ENCODE measurements around the gene ADRA2C. TPM values are rescaled to one million over a fixed set of nuclear protein-coding genes. Genes with fewer than 3 reads are reported as not detected.
A peak's percentile ranks its signal among the peaks of the same experiment; 100 is the strongest.

The ADRA2C gene
- total RNA-seq (ENCODE audit: unreplicated experiment): 3.2 TPM
- long read RNA-seq: 0 reads

- Mint-ChIP-seq H3K4me1 (ENCODE audit: unreplicated experiment) (peaks cover 6% of the 10 kb centered on the region), H3K4me3 (ENCODE audit: unreplicated experiment) (peak within 1 kb of the TSS; percentile 90), H3K27ac (ENCODE audit: unreplicated experiment) (no peak within 1 kb of the TSS), H3K9me3 (ENCODE audit: unreplicated experiment) (no peaks in the 10 kb centered on the region), H3K27me3 (ENCODE audit: unreplicated experiment) (peaks cover 11% of the 10 kb centered on the region), H3K36me3 (ENCODE audit: low read depth, unreplicated experiment) (peaks cover 3% of the 10 kb centered on the region)
- DNase-seq (ENCODE audit: low spot score): peak; percentile 32
- no peak for TF ChIP-seq CTCF (IDR thresholded peaks at IDR 0.05; ENCODE audit: unreplicated experiment)
Measured at GRCh38 chr4:3766036-3766784, at the start of gene ADRA2C. Gene ADRA2C, plus strand, starts transcription at chr4:3766385. Its CDS starts 222 bp downstream, at chr4:3766607.

DNA sequence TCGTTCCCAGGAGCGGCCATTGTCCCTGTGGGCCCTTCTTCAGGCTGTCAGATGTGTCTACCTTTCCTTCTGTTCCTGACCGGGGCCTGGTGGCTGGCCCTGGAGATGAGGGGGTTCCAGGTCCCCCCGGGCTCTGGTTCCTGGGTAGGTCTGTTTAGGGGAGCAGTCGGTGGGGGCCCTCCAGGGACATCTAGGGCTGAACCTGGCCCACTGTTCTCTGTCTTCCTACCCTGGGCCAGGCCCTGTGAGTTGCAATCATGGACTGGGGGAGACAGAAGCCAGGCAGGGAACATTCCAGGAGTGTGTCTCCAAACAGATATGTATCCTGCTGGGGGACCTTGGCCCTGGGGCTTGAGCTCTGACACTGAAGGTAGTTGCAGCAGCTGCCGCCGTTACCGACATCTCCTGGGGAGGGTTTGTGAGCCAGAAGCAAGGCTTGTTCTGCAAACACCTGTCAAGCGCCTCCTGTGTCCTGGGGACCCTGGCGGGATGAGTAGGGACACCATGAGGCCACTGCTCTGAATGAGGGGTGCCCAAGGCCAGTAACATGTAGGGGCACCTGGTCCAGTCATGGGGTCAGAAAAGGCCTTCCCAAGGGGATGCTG, 49.5 kb upstream of the ADRA2C start:
- H3K4me3 Mint-ChIP-seq (ENCODE audit: unreplicated experiment): no peak overlapping the region
- no peaks in the 10 kb centered on the region for H3K4me1 Mint-ChIP-seq (ENCODE audit: unreplicated experiment)
- peaks cover 7% of the 10 kb centered on the region for H3K36me3 Mint-ChIP-seq (ENCODE audit: low read depth, unreplicated experiment)
- no peak overlapping the region for H3K27ac Mint-ChIP-seq (ENCODE audit: unreplicated experiment)
- H3K27me3 Mint-ChIP-seq (ENCODE audit: unreplicated experiment): peaks cover 4% of the 10 kb centered on the region
- H3K9me3 Mint-ChIP-seq (ENCODE audit: unreplicated experiment): no peaks in the 10 kb centered on the region
- no peak for TF ChIP-seq CTCF (IDR thresholded peaks at IDR 0.05; ENCODE audit: unreplicated experiment)
- DNase-seq (ENCODE audit: low spot score): no peak

DNA sequence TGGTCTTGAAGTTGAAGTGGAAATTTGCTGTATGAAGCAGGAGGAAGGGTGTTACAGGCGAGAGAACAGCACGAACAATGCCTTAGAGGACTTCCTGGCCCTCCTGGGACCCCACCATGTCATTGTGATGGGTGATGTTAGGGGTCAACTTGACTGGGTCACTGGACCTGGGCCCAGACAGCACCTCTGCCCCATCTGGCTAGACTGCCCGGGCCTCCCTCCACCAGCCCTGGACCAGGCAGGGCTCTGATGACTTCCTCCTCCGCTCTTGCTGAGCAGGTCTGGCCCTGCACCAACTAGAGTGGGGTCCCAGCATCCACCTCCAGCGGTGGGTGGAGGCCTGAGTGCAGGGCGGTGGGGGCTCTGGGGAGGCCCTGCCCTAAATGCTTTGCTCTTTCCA, 48.9 kb upstream of the ADRA2C start:
- Mint-ChIP-seq H3K4me1 (ENCODE audit: unreplicated experiment) (no peaks in the 10 kb centered on the region), H3K27me3 (ENCODE audit: unreplicated experiment) (peaks cover 4% of the 10 kb centered on the region)

DNA sequence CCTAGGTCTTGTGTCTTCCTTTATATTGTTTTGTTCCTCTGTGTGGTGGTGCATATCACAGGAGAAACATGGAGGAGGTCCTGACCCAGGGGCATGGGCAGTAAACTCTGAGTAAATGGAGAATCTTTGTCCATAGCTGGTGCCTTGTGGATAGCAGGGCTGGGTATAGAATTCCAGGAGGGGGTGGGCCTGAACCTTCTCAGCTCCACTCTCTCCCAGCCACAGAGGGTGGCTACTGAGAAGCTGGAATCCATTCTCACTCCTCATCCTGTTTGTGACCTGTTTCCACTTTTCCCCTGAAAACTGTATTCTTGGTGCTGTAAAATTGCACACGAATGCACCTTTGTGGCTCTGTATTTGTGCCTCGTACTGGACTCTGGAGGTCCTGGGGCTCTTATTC, 47.7 kb upstream of the ADRA2C start:
- no peaks in the 10 kb centered on the region for H3K9me3 Mint-ChIP-seq (ENCODE audit: unreplicated experiment)
- no peak for DNase-seq (ENCODE audit: low spot score)
- TF ChIP-seq CTCF (IDR thresholded peaks at IDR 0.05; ENCODE audit: unreplicated experiment): no peak
- peaks cover 2% of the 10 kb centered on the region for H3K27me3 Mint-ChIP-seq (ENCODE audit: unreplicated experiment)
- no peak overlapping the region for H3K4me3 Mint-ChIP-seq (ENCODE audit: unreplicated experiment)
- H3K27ac Mint-ChIP-seq (ENCODE audit: unreplicated experiment): no peak overlapping the region
- H3K4me1 Mint-ChIP-seq (ENCODE audit: unreplicated experiment): no peaks in the 10 kb centered on the region
- H3K36me3 Mint-ChIP-seq (ENCODE audit: low read depth, unreplicated experiment): peaks cover 7% of the 10 kb centered on the region

More for the DNA sequence above, 48.9 kb upstream of the ADRA2C start:
- no peak overlapping the region for H3K4me3 Mint-ChIP-seq (ENCODE audit: unreplicated experiment)
- no peak for TF ChIP-seq CTCF (IDR thresholded peaks at IDR 0.05; ENCODE audit: unreplicated experiment)
- H3K27ac Mint-ChIP-seq (ENCODE audit: unreplicated experiment): no peak overlapping the region
- H3K36me3 Mint-ChIP-seq (ENCODE audit: low read depth, unreplicated experiment): peaks cover 7% of the 10 kb centered on the region
- DNase-seq (ENCODE audit: low spot score): no peak
- H3K9me3 Mint-ChIP-seq (ENCODE audit: unreplicated experiment): no peaks in the 10 kb centered on the region

GRCh38 chr4:3719191-3719590, 47.0 kb upstream of the ADRA2C start:
- Mint-ChIP-seq H3K9me3 (ENCODE audit: unreplicated experiment) (no peaks in the 10 kb centered on the region), H3K4me3 (ENCODE audit: unreplicated experiment) (no peak overlapping the region), H3K27ac (ENCODE audit: unreplicated experiment) (no peak overlapping the region), H3K27me3 (ENCODE audit: unreplicated experiment) (peaks cover 4% of the 10 kb centered on the region), H3K36me3 (ENCODE audit: low read depth, unreplicated experiment) (peaks cover 7% of the 10 kb centered on the region), H3K4me1 (ENCODE audit: unreplicated experiment) (no peaks in the 10 kb centered on the region)
- no peak for DNase-seq (ENCODE audit: low spot score)
- TF ChIP-seq CTCF (IDR thresholded peaks at IDR 0.05; ENCODE audit: unreplicated experiment): no peak

All from endothelial cell (in vitro differentiated cells).